Measurements from ENCODE around the gene GANC.
A peak's percentile ranks its signal among the peaks of the same experiment; 100 is the strongest.
"Not testable (repeated sequence)": the region's sequence is repeated elsewhere in the genome, so short reads cannot be mapped to it uniquely, and the experiment has no call there.

GANC gene

GRCh38 chr15:42284551-42284950 lies 11.6 kb downstream of the GANC start:
- DNase-seq (ENCODE audit: low spot score): no peak

GRCh38 chr15:42285034-42285433 lies 12.0 kb downstream of the GANC start:
- no peak for DNase-seq (ENCODE audit: low spot score)

- DNase-seq (ENCODE audit: low spot score): no peak
Measured at GRCh38 chr15:42286445-42287029, 13.5 kb downstream of the GANC start.

GRCh38 chr15:42287931-42288330 lies 14.9 kb downstream of the GANC start:
- DNase-seq (ENCODE audit: low spot score): no peak

- no peak for DNase-seq (ENCODE audit: low spot score)
Measured at GRCh38 chr15:42289166-42289565, 16.2 kb downstream of the GANC start.

GRCh38 chr15:42301004-42301403 lies 28.0 kb downstream of the GANC start:
- DNase-seq (ENCODE audit: low spot score): peak; percentile 37

GRCh38 chr15:42306681-42307080 lies 33.7 kb downstream of the GANC start:
- no peak for DNase-seq (ENCODE audit: low spot score)

GRCh38 chr15:42313463-42313862 lies 40.5 kb downstream of the GANC start:
- DNase-seq (ENCODE audit: low spot score): no peak

- no peak for DNase-seq (ENCODE audit: low spot score)
Measured at GRCh38 chr15:42314818-42315217, 41.8 kb downstream of the GANC start.

- DNase-seq (ENCODE audit: low spot score): no peak
Measured at GRCh38 chr15:42315521-42315920, 42.5 kb downstream of the GANC start.

- not testable (repeated sequence) for DNase-seq (ENCODE audit: low spot score)
Measured at GRCh38 chr15:42316282-42316805, 43.3 kb downstream of the GANC start.

- no peak for DNase-seq (ENCODE audit: low spot score)
Measured at GRCh38 chr15:42319206-42319605, 46.2 kb downstream of the GANC start.

- peak; percentile 34 for DNase-seq (ENCODE audit: low spot score)
Measured at GRCh38 chr15:42324308-42324707, 51.3 kb downstream of the GANC start.

- DNase-seq (ENCODE audit: low spot score): no peak
Measured at GRCh38 chr15:42329161-42329560, 56.2 kb downstream of the GANC start.

GRCh38 chr15:42329992-42330391 lies 57.0 kb downstream of the GANC start:
- no peak for DNase-seq (ENCODE audit: low spot score)

GRCh38 chr15:42331235-42331634 lies 58.2 kb downstream of the GANC start:
- no peak for DNase-seq (ENCODE audit: low spot score)

GRCh38 chr15:42332331-42332730 lies 59.3 kb downstream of the GANC start:
- DNase-seq (ENCODE audit: low spot score): no peak

- DNase-seq (ENCODE audit: low spot score): no peak
Measured at GRCh38 chr15:42335074-42335473, 62.1 kb downstream of the GANC start.

- not testable (repeated sequence) for DNase-seq (ENCODE audit: low spot score)
Measured at GRCh38 chr15:42336650-42337049, 63.6 kb downstream of the GANC start.

GRCh38 chr15:42337104-42337503 lies 64.1 kb downstream of the GANC start:
- not testable (repeated sequence) for DNase-seq (ENCODE audit: low spot score)

- DNase-seq (ENCODE audit: low spot score): no peak
Measured at GRCh38 chr15:42338500-42338899, 65.5 kb downstream of the GANC start.

- DNase-seq (ENCODE audit: low spot score): no peak
Measured at GRCh38 chr15:42343596-42344232, 70.7 kb downstream of the GANC start.

GRCh38 chr15:42344763-42345162 lies 71.8 kb downstream of the GANC start:
- no peak for DNase-seq (ENCODE audit: low spot score)

- no peak for DNase-seq (ENCODE audit: low spot score)
Measured at GRCh38 chr15:42345504-42345903, 72.5 kb downstream of the GANC start.

Data from LoVo (cell line).